Colonic mucosa (tissue), 4 donors: ENCODE measurements around the gene KAT6B. TPM values are rescaled to one million over a fixed set of nuclear protein-coding genes. Genes with fewer than 3 reads are reported as not detected.
A peak's percentile ranks its signal among the peaks of the same experiment; 100 is the strongest.
"Not testable (repeated sequence)": the region's sequence is repeated elsewhere in the genome, so short reads cannot be mapped to it uniquely, and the experiment has no call there.

Experiments
- DNase-seq: peaks from one replicate; pipeline ENCODE4 v3.0.0-alpha.2; 2020
- H3K27ac ChIP-seq: fragments of 200-600 bp; one replicate; pipeline ENCODE4 v1.8.0; 2021
- H3K27me3 ChIP-seq: fragments of 200-600 bp; one replicate; pipeline ENCODE4 v1.8.0; 2021
- H3K36me3 ChIP-seq: fragments of 200-600 bp; one replicate; pipeline ENCODE4 v1.8.0; 2021
- H3K4me1 ChIP-seq: fragments of 200-600 bp; one replicate; pipeline ENCODE4 v1.8.0; 2021; ENCODE audit warnings: mild to moderate bottlenecking
- H3K4me3 ChIP-seq: fragments of 200-600 bp; one replicate; pipeline ENCODE4 v1.8.0; 2021
- H3K9ac ChIP-seq, 2 donors: one replicate each; pipeline ENCODE4 v1.7.0; 2013; ENCODE audit warnings: control low read depth in 2 of 2, low read depth in 2 of 2, low read length in 2 of 2
- H3K9me3 ChIP-seq: fragments of 200-600 bp; one replicate; pipeline ENCODE4 v1.8.0; 2021
- CTCF ChIP-seq: fragments of 200-600 bp; IDR thresholded peaks from one replicate; pipeline ENCODE4 v1.8.0; 2022; ENCODE audit warnings: antibody characterized with exemption, mild to moderate bottlenecking
- intact Hi-C: fragments of 100-400 bp; cut with DNase I; formaldehyde crosslinking; loops from one replicate; pipeline ENCODE4 v1.14.1; 2022
- total RNA-seq, 2 donors: library from RNA; stranded (reverse); fragmentation: NEBNext Ultra II Directional in 1 of 2; extraction: Animal tissue kit (Norgen Biotek cat#: 25700) in 1 of 2; gene quantifications; one replicate each; pipeline ENCODE4 v1.2.1, GENCODE V29; 2021
- donor health status: healthy.
- donor health status: DM: no; HTN: no; CAD: no.
- donor health status: DM: no; HTN: no; CAD: no.

Gene KAT6B
- total RNA-seq, result 10 to 100 TPM; 18.7 to 24.2 TPM

GRCh38 chr10:74826142-74827044 is at the start of gene KAT6B:
TSS of gene KAT6B (plus strand) at chr10:74826600. CDS start at chr10:74842858, 16,258 bp downstream.
- no peaks in the 10 kb centered on the region for H3K36me3 ChIP-seq
- no peak for TF ChIP-seq CTCF
- peaks cover 15% of the 10 kb centered on the region for H3K4me1 ChIP-seq
- H3K9ac ChIP-seq, result peak within 1 kb of the TSS; percentile 70 to 90
- DNase-seq, result peak; percentile 100
- H3K27ac ChIP-seq, result peak within 1 kb of the TSS; percentile 98
- no peaks in the 10 kb centered on the region for H3K27me3 ChIP-seq
- intact Hi-C loops, result no loop called here
- no peaks in the 10 kb centered on the region for H3K9me3 ChIP-seq
- peak within 1 kb of the TSS; percentile 90 for H3K4me3 ChIP-seq

- DNase-seq, result no peak
- no peak for TF ChIP-seq CTCF
- no peak overlapping the region for H3K27ac ChIP-seq
- no peaks in the 10 kb centered on the region for H3K36me3 ChIP-seq
- intact Hi-C loops, result no loop called here
- H3K9me3 ChIP-seq, result no peaks in the 10 kb centered on the region
- H3K9ac ChIP-seq, result no peak overlapping the region
- H3K4me3 ChIP-seq, result no peak overlapping the region
- no peaks in the 10 kb centered on the region for H3K4me1 ChIP-seq
- no peaks in the 10 kb centered on the region for H3K27me3 ChIP-seq
Measured at GRCh38 chr10:74778436-74779094, 47.8 kb upstream of the KAT6B start.

DNA sequence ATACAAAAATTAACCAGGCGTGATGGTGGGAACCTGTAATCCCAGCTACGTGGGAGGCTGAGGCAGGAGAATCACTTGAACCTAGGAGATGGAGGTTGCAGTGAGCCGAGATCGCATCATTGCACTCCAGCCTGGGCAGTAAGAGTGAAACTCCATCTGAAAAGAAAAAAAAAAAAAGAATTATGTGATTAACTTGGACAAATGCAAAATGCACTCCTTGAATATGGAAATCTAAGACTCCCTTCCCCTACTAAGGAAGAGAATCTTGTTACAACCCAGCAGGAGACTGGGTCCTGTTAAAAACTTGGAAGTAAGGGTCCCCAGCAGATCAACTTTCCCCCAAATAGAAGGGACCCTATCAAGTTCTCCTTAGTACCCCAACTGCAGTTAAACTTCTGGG is 44.5 kb upstream of the KAT6B start:
- H3K27ac ChIP-seq, H3K27me3 ChIP-seq, H3K4me3 ChIP-seq, H3K9me3 ChIP-seq, H3K36me3 ChIP-seq, DNase-seq, H3K9ac ChIP-seq, H3K4me1 ChIP-seq, intact Hi-C loops: not testable (repeated sequence)

DNA sequence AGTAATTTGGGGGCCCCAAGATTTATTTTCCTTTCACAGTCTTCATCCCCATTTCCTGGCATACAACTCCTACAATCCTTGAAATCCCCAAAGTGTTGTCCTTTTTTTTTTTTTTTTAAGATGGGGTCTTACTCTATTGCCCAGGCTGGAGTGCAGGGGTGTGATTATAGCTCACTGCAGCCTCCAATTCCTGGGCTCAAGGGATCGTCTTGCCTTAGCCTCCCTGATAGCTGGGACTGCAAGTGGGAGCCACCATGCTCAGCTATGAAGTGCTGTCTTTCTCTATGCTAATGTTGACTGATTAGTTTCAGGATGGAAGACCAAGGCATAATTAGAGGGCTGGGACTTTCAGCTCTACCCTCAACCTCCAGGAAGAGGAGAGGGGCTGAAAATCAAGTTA is 41.9 kb upstream of the KAT6B start:
- H3K9me3 ChIP-seq, result no peaks in the 10 kb centered on the region
- no peak overlapping the region for H3K4me3 ChIP-seq

DNA sequence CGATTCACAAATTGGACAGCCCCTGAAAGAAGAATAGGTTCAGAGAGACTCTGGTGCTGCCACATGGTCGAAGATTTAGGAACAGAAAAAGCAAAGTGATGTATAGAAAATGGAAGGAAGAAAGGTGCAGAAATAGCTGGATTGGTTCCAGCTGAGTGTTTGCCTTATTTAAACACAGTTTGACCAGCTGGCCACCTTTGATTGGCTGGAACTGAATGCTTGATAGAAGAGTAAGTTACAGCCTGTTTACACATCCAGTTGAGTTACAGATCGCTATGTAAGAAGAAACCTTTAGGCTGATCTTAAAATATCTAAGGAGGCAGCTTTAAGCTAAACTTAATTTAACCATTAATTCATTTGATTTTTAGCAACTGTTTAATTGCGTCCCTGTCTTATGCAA is 40.3 kb upstream of the KAT6B start:
- Histone ChIP-seq H3K27ac (no peak overlapping the region), H3K27me3 (no peaks in the 10 kb centered on the region), H3K9me3 (no peaks in the 10 kb centered on the region), H3K36me3 (no peaks in the 10 kb centered on the region), H3K9ac (no peak overlapping the region), H3K4me3 (no peak overlapping the region), H3K4me1 (no peaks in the 10 kb centered on the region)
- no peak for DNase-seq
- intact Hi-C loops, result no loop called here
- no peak for TF ChIP-seq CTCF

More for the DNA sequence above, 41.9 kb upstream of the KAT6B start:
- Histone ChIP-seq H3K27ac (no peak overlapping the region), H3K27me3 (no peaks in the 10 kb centered on the region), H3K36me3 (no peaks in the 10 kb centered on the region), H3K4me1 (no peaks in the 10 kb centered on the region), H3K9ac (no peak overlapping the region)
- no peak for DNase-seq
- intact Hi-C loops, result no loop called here
- no peak for TF ChIP-seq CTCF

DNA sequence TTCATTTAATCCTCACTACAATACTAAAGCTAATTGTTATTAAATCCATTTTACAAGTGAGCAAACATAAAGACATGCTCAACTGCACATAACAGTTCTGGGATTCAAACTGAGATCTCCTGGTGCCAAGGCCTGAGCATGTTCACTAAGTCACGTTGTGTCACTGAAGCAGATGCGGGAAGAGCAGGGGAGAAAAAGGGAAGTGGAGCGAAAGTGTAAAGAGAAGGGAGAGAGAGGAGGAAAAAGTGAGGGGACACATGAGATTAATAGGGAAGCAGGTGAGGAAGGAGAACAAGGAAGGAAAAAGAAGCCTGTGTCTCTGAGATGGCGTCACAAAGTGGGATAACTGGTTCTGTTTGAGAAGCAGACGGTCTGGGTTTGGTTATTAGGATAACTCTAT is 38.9 kb upstream of the KAT6B start:
- no peaks in the 10 kb centered on the region for H3K36me3 ChIP-seq
- no peak overlapping the region for H3K4me3 ChIP-seq
- no peaks in the 10 kb centered on the region for H3K27me3 ChIP-seq
- no peak for TF ChIP-seq CTCF
- DNase-seq, result no peak
- no peak overlapping the region for H3K27ac ChIP-seq
- H3K4me1 ChIP-seq, result no peaks in the 10 kb centered on the region
- intact Hi-C loops, result no loop called here
- no peak overlapping the region for H3K9ac ChIP-seq
- H3K9me3 ChIP-seq, result no peaks in the 10 kb centered on the region

- H3K27ac ChIP-seq, H3K4me1 ChIP-seq, H3K9me3 ChIP-seq, H3K27me3 ChIP-seq, H3K36me3 ChIP-seq, H3K4me3 ChIP-seq, DNase-seq, H3K9ac ChIP-seq, intact Hi-C loops: not testable (repeated sequence)
Measured at GRCh38 chr10:74791979-74792378, 34.4 kb upstream of the KAT6B start.
